ENCODE data around the gene CNOT6.

The CNOT6 gene

DNA sequence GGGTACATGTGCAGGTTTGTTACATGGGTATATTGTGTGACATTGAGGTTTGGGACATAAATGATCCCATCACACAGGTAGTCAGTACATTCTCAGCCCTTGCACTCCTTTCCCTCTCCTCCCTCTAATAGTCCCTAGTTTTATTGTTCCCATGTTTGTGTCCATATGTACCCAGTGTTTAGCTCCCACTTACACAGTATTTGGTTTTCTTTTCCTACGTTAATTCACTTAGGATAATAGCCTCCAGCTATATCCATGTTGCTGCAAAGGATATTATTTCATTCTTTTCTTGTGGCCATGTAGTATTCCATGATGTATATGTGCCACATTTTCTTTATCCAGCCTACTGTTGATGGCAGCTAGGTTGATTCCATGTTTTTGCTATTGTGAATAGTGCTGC lies 27.4 kb downstream of the CNOT6 start:
- TF ChIP-seq ESRRG (CRISPR knock-in tag; IDR thresholded peaks at IDR 0.05) (no peak), BACH2 (CRISPR knock-in tag; IDR thresholded peaks at IDR 0.05; ENCODE audit: borderline replicate concordance) (no peak)
- ATAC-seq: no peak

GRCh38 chr5:180522330-180522729 lies 28.2 kb downstream of the CNOT6 start:
- no peak for TF ChIP-seq TOX (CRISPR knock-in tag; IDR thresholded peaks at IDR 0.05; ENCODE audit: borderline replicate concordance)
- TF ChIP-seq, protein P1, sequence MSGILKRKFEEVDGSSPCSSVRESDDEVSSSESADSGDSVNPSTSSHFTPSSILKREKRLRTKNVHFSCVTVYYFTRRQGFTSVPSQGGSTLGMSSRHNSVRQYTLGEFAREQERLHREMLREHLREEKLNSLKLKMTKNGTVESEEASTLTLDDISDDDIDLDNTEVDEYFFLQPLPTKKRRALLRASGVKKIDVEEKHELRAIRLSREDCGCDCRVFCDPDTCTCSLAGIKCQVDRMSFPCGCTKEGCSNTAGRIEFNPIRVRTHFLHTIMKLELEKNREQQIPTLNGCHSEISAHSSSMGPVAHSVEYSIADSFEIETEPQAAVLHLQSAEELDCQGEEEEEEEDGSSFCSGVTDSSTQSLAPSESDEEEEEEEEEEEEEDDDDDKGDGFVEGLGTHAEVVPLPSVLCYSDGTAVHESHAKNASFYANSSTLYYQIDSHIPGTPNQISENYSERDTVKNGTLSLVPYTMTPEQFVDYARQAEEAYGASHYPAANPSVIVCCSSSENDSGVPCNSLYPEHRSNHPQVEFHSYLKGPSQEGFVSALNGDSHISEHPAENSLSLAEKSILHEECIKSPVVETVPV (CRISPR knock-in tag; IDR thresholded peaks at IDR 0.05): no peak
- 0 out of 2 replicates have a peak, but pooled peaks have one; percentile 40 for TF ChIP-seq TCF4 (CRISPR knock-in tag; IDR thresholded peaks at IDR 0.05; ENCODE audit: borderline replicate concordance)
- TF ChIP-seq POU6F1 (CRISPR knock-in tag; IDR thresholded peaks at IDR 0.05; ENCODE audit: borderline replicate concordance, low read depth): no peak
- ATAC-seq: peak; percentile 57

GRCh38 chr5:180523629-180524466 lies 29.7 kb downstream of the CNOT6 start:
- ATAC-seq: no peak
- no peak for TF ChIP-seq RARB (CRISPR knock-in tag; IDR thresholded peaks at IDR 0.05)
- no peak for TF ChIP-seq ARNTL (CRISPR knock-in tag; IDR thresholded peaks at IDR 0.05; ENCODE audit: borderline replicate concordance, low read depth)
- TF ChIP-seq, protein P1 (CRISPR knock-in tag; IDR thresholded peaks at IDR 0.05): no peak
- TF ChIP-seq PPARA (CRISPR knock-in tag; IDR thresholded peaks at IDR 0.05; ENCODE audit: borderline replicate concordance): no peak
- TF ChIP-seq ZFP30 (CRISPR knock-in tag; IDR thresholded peaks at IDR 0.05): no peak
- TF ChIP-seq CREB5 (CRISPR knock-in tag; IDR thresholded peaks at IDR 0.05; ENCODE audit: low read depth): no peak
- no peak for TF ChIP-seq ZFP3 (CRISPR knock-in tag; IDR thresholded peaks at IDR 0.05)
- no peak for TF ChIP-seq TCF4 (CRISPR knock-in tag; IDR thresholded peaks at IDR 0.05; ENCODE audit: borderline replicate concordance)
- no peak for TF ChIP-seq CSDC2 (CRISPR knock-in tag; IDR thresholded peaks at IDR 0.05)
- no peak for TF ChIP-seq ESRRG (CRISPR knock-in tag; IDR thresholded peaks at IDR 0.05)
- no peak for TF ChIP-seq GLIS3 (CRISPR knock-in tag; IDR thresholded peaks at IDR 0.05)
- no peak for TF ChIP-seq ZC3H10 (CRISPR knock-in tag; IDR thresholded peaks at IDR 0.05)
- no peak for TF ChIP-seq ZNF565 (CRISPR knock-in tag; conservative IDR thresholded peaks at IDR 0.05; ENCODE audit: low read depth)
- no peak for TF ChIP-seq BACH2 (CRISPR knock-in tag; IDR thresholded peaks at IDR 0.05; ENCODE audit: borderline replicate concordance)
- no peak for TF ChIP-seq ZNF8 (CRISPR knock-in tag; IDR thresholded peaks at IDR 0.05)
- no peak for TF ChIP-seq ISL1 (CRISPR knock-in tag; IDR thresholded peaks at IDR 0.05)
- TF ChIP-seq POU6F1 (CRISPR knock-in tag; IDR thresholded peaks at IDR 0.05; ENCODE audit: borderline replicate concordance, low read depth): no peak

DNA sequence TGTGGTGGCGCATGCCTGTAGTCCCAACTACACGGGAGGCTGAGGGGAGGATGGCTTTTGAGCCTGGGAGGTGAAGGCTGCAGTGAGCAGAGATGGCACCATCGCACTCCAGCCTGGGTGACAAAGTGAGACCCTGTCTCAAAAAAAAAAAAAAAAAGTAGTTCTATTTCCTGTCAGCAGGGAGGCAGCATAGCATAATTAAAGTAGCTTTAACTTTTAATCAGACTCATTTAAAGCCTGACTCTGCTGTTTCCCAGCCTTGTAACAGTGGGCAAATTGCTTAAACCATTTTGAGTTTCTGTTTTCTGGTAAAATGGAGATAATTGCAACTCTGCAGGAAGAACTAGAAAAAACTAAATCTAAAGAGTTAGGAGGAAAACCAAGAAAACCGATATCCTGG lies 31.2 kb downstream of the CNOT6 start:
- no peak for ATAC-seq
- TF ChIP-seq CSDC2 (CRISPR knock-in tag; IDR thresholded peaks at IDR 0.05) (no peak), ZFP3 (CRISPR knock-in tag; IDR thresholded peaks at IDR 0.05) (no peak), TOX (CRISPR knock-in tag; IDR thresholded peaks at IDR 0.05; ENCODE audit: borderline replicate concordance) (no peak), TCF4 (CRISPR knock-in tag; IDR thresholded peaks at IDR 0.05; ENCODE audit: borderline replicate concordance) (no peak), ZNF70 (CRISPR knock-in tag; IDR thresholded peaks at IDR 0.05) (no peak), ZNF8 (CRISPR knock-in tag; IDR thresholded peaks at IDR 0.05) (no peak), BACH2 (CRISPR knock-in tag; IDR thresholded peaks at IDR 0.05; ENCODE audit: borderline replicate concordance) (no peak), ZFP30 (CRISPR knock-in tag; IDR thresholded peaks at IDR 0.05) (no peak), ZC3H10 (CRISPR knock-in tag; IDR thresholded peaks at IDR 0.05) (no peak), PPARA (CRISPR knock-in tag; IDR thresholded peaks at IDR 0.05; ENCODE audit: borderline replicate concordance) (no peak)
- TF ChIP-seq, protein P2, sequence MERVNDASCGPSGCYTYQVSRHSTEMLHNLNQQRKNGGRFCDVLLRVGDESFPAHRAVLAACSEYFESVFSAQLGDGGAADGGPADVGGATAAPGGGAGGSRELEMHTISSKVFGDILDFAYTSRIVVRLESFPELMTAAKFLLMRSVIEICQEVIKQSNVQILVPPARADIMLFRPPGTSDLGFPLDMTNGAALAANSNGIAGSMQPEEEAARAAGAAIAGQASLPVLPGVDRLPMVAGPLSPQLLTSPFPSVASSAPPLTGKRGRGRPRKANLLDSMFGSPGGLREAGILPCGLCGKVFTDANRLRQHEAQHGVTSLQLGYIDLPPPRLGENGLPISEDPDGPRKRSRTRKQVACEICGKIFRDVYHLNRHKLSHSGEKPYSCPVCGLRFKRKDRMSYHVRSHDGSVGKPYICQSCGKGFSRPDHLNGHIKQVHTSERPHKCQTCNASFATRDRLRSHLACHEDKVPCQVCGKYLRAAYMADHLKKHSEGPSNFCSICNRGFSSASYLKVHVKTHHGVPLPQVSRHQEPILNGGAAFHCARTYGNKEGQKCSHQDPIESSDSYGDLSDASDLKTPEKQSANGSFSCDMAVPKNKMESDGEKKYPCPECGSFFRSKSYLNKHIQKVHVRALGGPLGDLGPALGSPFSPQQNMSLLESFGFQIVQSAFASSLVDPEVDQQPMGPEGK (CRISPR knock-in tag; IDR thresholded peaks at IDR 0.05; ENCODE audit: borderline replicate concordance): no peak
